MG63 (cell line): Measurements from ENCODE around the gene GALK1. TPM values are rescaled to one million over a fixed set of nuclear protein-coding genes. Genes with fewer than 3 reads are reported as not detected.
"Not testable (repeated sequence)": the region's sequence is repeated elsewhere in the genome, so short reads cannot be mapped to it uniquely, and the experiment has no call there.

Experiments
- DNase-seq: peaks from one replicate; pipeline ENCODE4 v3.0.0-alpha.2; 2020
- H3K27me3 ChIP-seq: fragments of 250-450 bp; sonication (Bioruptor Pico); 2 replicates; pipeline ENCODE4 v1.5.1; 2020; ENCODE audit warnings: mild to moderate bottlenecking, moderate library complexity
- H3K36me3 ChIP-seq: fragments of 250-450 bp; sonication (Bioruptor Pico); 2 replicates; pipeline ENCODE4 v1.5.1; 2020; ENCODE audit warnings: mild to moderate bottlenecking, moderate library complexity
- H3K4me3 ChIP-seq: fragments of 250-450 bp; sonication (Bioruptor Pico); 2 replicates; pipeline ENCODE4 v1.5.1; 2020; ENCODE audit warnings: mild to moderate bottlenecking, moderate library complexity
- H3K9me3 ChIP-seq: fragments of 250-450 bp; sonication (Bioruptor Pico); 2 replicates; pipeline ENCODE4 v1.5.1; 2020; ENCODE audit warnings: mild to moderate bottlenecking, moderate library complexity
- total RNA-seq: library from RNA; depleted of rRNA; stranded (reverse); fragments of >200 nt; shearing (Covaris generic); gene quantifications from 2 replicates; pipeline ENCODE4 v1.2.3, GENCODE V29; 2014; ENCODE audit warnings: low replicate concordance; rRNA removed

Gene GALK1
- 30.4 and 51.1 TPM in 2 replicates for total RNA-seq

- peak; percentile 76 for DNase-seq
- Histone ChIP-seq H3K36me3 (0 out of 2 replicates have a peak, but pooled peaks cover 4% of the 10 kb centered on the region), H3K9me3 (no peaks in the 10 kb centered on the region), H3K4me3 (peak within 1 kb of the TSS; percentile 69), H3K27me3 (no peaks in the 10 kb centered on the region)
Measured at GRCh38 chr17:75764711-75765421, at the start of gene GALK1. Gene GALK1 (minus strand): TSS chr17:75765192. CDS start chr17:75765136, 56 bp downstream.

- no peak for DNase-seq
- Histone ChIP-seq H3K4me3 (no peak overlapping the region), H3K9me3 (no peaks in the 10 kb centered on the region), H3K27me3 (no peaks in the 10 kb centered on the region), H3K36me3 (peaks cover 83% of the 10 kb centered on the region)
Measured at GRCh38 chr17:75814021-75814395, 49.0 kb upstream of the GALK1 start.

- no peaks in the 10 kb centered on the region for H3K9me3 ChIP-seq
- no peaks in the 10 kb centered on the region for H3K27me3 ChIP-seq
- H3K36me3 ChIP-seq, result peaks cover 78% of the 10 kb centered on the region
- no peak overlapping the region for H3K4me3 ChIP-seq
- DNase-seq, result no peak
Measured at GRCh38 chr17:75813081-75814020, 48.4 kb upstream of the GALK1 start.

GRCh38 chr17:75812096-75813013, 47.4 kb upstream of the GALK1 start:
- no peak overlapping the region for H3K4me3 ChIP-seq
- no peak for DNase-seq

GRCh38 chr17:75811174-75811573, 46.2 kb upstream of the GALK1 start:
- H3K36me3 ChIP-seq, result peaks cover 61% of the 10 kb centered on the region
- DNase-seq, result no peak
- no peak overlapping the region for H3K4me3 ChIP-seq
- H3K9me3 ChIP-seq, result no peaks in the 10 kb centered on the region
- H3K27me3 ChIP-seq, result no peaks in the 10 kb centered on the region

More at GRCh38 chr17:75812096-75813013, 47.4 kb upstream of the GALK1 start:
- Histone ChIP-seq H3K9me3 (no peaks in the 10 kb centered on the region), H3K36me3 (peaks cover 73% of the 10 kb centered on the region), H3K27me3 (no peaks in the 10 kb centered on the region)

- not testable (repeated sequence) for H3K4me3 ChIP-seq, H3K27me3 ChIP-seq, H3K9me3 ChIP-seq, DNase-seq
- peaks cover 57% of the 10 kb centered on the region for H3K36me3 ChIP-seq
Measured at GRCh38 chr17:75810756-75811155, 45.8 kb upstream of the GALK1 start.

GRCh38 chr17:75810216-75810615, 45.2 kb upstream of the GALK1 start:
- no peak overlapping the region for H3K4me3 ChIP-seq
- no peaks in the 10 kb centered on the region for H3K9me3 ChIP-seq
- H3K36me3 ChIP-seq, result peaks cover 54% of the 10 kb centered on the region
- DNase-seq, result no peak
- H3K27me3 ChIP-seq, result no peaks in the 10 kb centered on the region

- Histone ChIP-seq H3K4me3 (no peak overlapping the region), H3K36me3 (peaks cover 51% of the 10 kb centered on the region), H3K27me3 (no peaks in the 10 kb centered on the region), H3K9me3 (no peaks in the 10 kb centered on the region)
- DNase-seq, result no peak
Measured at GRCh38 chr17:75809631-75810111, 44.7 kb upstream of the GALK1 start.

GRCh38 chr17:75808905-75809621, 44.1 kb upstream of the GALK1 start:
- no peak for DNase-seq
- Histone ChIP-seq H3K9me3 (no peaks in the 10 kb centered on the region), H3K4me3 (no peak overlapping the region), H3K27me3 (no peaks in the 10 kb centered on the region), H3K36me3 (peaks cover 51% of the 10 kb centered on the region)

- no peaks in the 10 kb centered on the region for H3K9me3 ChIP-seq
- peaks cover 49% of the 10 kb centered on the region for H3K36me3 ChIP-seq
- H3K4me3 ChIP-seq, result no peak overlapping the region
- H3K27me3 ChIP-seq, result no peaks in the 10 kb centered on the region
- DNase-seq, result no peak
Measured at GRCh38 chr17:75808549-75808904, 43.5 kb upstream of the GALK1 start.

- DNase-seq, result no peak
- H3K4me3 ChIP-seq, result no peak overlapping the region
- H3K9me3 ChIP-seq, result no peaks in the 10 kb centered on the region
- H3K27me3 ChIP-seq, result no peaks in the 10 kb centered on the region
- H3K36me3 ChIP-seq, result peaks cover 42% of the 10 kb centered on the region
Measured at GRCh38 chr17:75807861-75808260, 42.9 kb upstream of the GALK1 start.

GRCh38 chr17:75806822-75807500, 42.0 kb upstream of the GALK1 start:
- no peak for DNase-seq
- H3K4me3 ChIP-seq, result no peak overlapping the region
- no peaks in the 10 kb centered on the region for H3K9me3 ChIP-seq
- peaks cover 38% of the 10 kb centered on the region for H3K36me3 ChIP-seq
- no peaks in the 10 kb centered on the region for H3K27me3 ChIP-seq

- Histone ChIP-seq H3K9me3 (no peaks in the 10 kb centered on the region), H3K27me3 (no peaks in the 10 kb centered on the region), H3K36me3 (peaks cover 21% of the 10 kb centered on the region), H3K4me3 (no peak overlapping the region)
- DNase-seq, result no peak
Measured at GRCh38 chr17:75803883-75804282, 38.9 kb upstream of the GALK1 start.

GRCh38 chr17:75799402-75799801, 34.4 kb upstream of the GALK1 start:
- H3K4me3 ChIP-seq, result no peak overlapping the region
- DNase-seq, result no peak
- no peaks in the 10 kb centered on the region for H3K27me3 ChIP-seq
- H3K9me3 ChIP-seq, result no peaks in the 10 kb centered on the region
- H3K36me3 ChIP-seq, result peaks cover 39% of the 10 kb centered on the region

- H3K9me3 ChIP-seq, result no peaks in the 10 kb centered on the region
- DNase-seq, result no peak
- H3K36me3 ChIP-seq, result peaks cover 61% of the 10 kb centered on the region
Measured at GRCh38 chr17:75795820-75796607, 31.0 kb upstream of the GALK1 start.

More at GRCh38 chr17:75795820-75796607, 31.0 kb upstream of the GALK1 start:
- Histone ChIP-seq H3K27me3 (no peaks in the 10 kb centered on the region), H3K4me3 (no peak overlapping the region)
